ENCODE results near the gene DIAPH1. TPM values are rescaled to one million over a fixed set of nuclear protein-coding genes. Genes with fewer than 3 reads are reported as not detected.

DIAPH1 gene
- total RNA-seq, 5 donors from 2014 or later (not counting 1 experiment from before 2014, with no cell fraction given), result 190 to 271 (median 211) TPM

- ATAC-seq (replicated peaks in 1 of 4) (peak; percentile 92 to 94 (median 92)), DNase-seq (peak; percentile 35 to 84 (median 68))
- Histone ChIP-seq H3K27me3 (replicated peaks in 1 of 2; ENCODE audit: control insufficient read depth in 2 of 2, extremely low read depth in 1 of 2, insufficient read depth in 2 of 2, low read length in 1 of 2) (peaks cover 0 to 9% of the 10 kb centered on the region in 2 experiments), H3K9me3 (no peaks in the 10 kb centered on the region), H3K27ac (ENCODE audit: low read length) (peak within 1 kb of the TSS; percentile 78), H3K36me3 (ENCODE audit: control insufficient read depth in 2 of 2, extremely low read depth in 1 of 2, insufficient read depth in 1 of 2, low read length in 1 of 2) (peaks cover under 1 to 23% of the 10 kb centered on the region in 2 donors), H3K4me3 (ENCODE audit: control insufficient read depth in 1 of 2, extremely low read depth in 1 of 2, low read length in 1 of 2) (peak within 1 kb of the TSS; percentile 54 to 80), H3K4me1 (ENCODE audit: control insufficient read depth in 1 of 2, extremely low read depth in 1 of 2, insufficient read depth in 2 of 2, low read length in 2 of 2) (peaks cover 3 to 31% of the 10 kb centered on the region in 2 experiments)
- H3K9me3 Mint-ChIP-seq, result no peaks in the 10 kb centered on the region
- H3K27me3 Mint-ChIP-seq, result no peaks in the 10 kb centered on the region
- 2% methylated on average over 35 of the region's 50 CpGs for WGBS (ENCODE audit: insufficient coverage)
- POLR2A ChIA-PET, result interaction anchor here (0.6 to 1.4 kb wide), 6 partner anchors 14 to 313 kb away, joined by 3 to 7 read pairs (median 4); partner anchors contain the start of genes HDAC3 (in 1 of the 2) and RELL2 (in 1 of the 2)
- peak within 1 kb of the TSS; percentile 94 to 97 for H3K27ac Mint-ChIP-seq
- CTCF ChIA-PET, result interaction anchor here (0.5 to 2.1 kb wide), 14 partner anchors 14 to 318 kb away, joined by 3 to 16 read pairs (median 4); partner anchors contain the start of genes DIAPH1 (in 1 of the 2), HDAC3 (in 1 of the 2), RELL2 (in 1 of the 2) and RNF14 (in 1 of the 2)
- peaks cover 20% of the 10 kb centered on the region for H3K36me3 Mint-ChIP-seq
- peak within 1 kb of the TSS; percentile 86 to 93 (median 91) for H3K4me3 Mint-ChIP-seq
- H3K4me1 Mint-ChIP-seq, result peaks cover 30 to 50% (median 46%) of the 10 kb centered on the region in 3 donors
These were observed 32.3 kb upstream of the DIAPH1 start, which contains the start of gene FCHSD1 for GRCh38 chr5:141650851-141651727. TSS of gene FCHSD1 (minus strand) at chr5:141651418. CDS start at chr5:141651368, 50 bp downstream.

GRCh38 chr5:141649972-141650371, 31.2 kb upstream of the DIAPH1 start:
- no peak for ATAC-seq (replicated peaks in 1 of 4)
- DNase-seq, result no peak
- H3K36me3 ChIP-seq (ENCODE audit: control insufficient read depth in 2 of 2, extremely low read depth in 1 of 2, insufficient read depth in 1 of 2, low read length in 1 of 2), result peaks cover 4 to 34% of the 10 kb centered on the region in 2 donors
- no peaks in the 10 kb centered on the region for H3K27me3 Mint-ChIP-seq
- peak overlapping the region; percentile 86 to 93 (median 91) for H3K4me3 Mint-ChIP-seq
- H3K9me3 Mint-ChIP-seq, result no peaks in the 10 kb centered on the region
- peak overlapping the region; percentile 94 to 97 for H3K27ac Mint-ChIP-seq
- H3K4me1 ChIP-seq (ENCODE audit: control insufficient read depth in 1 of 2, extremely low read depth in 1 of 2, insufficient read depth in 2 of 2, low read length in 2 of 2), result peaks cover 3 to 31% of the 10 kb centered on the region in 2 experiments
- no peak overlapping the region for H3K27ac ChIP-seq (ENCODE audit: low read length)
- H3K4me1 Mint-ChIP-seq, result peaks cover 30 to 50% (median 46%) of the 10 kb centered on the region in 3 donors
- peaks cover 20% of the 10 kb centered on the region for H3K36me3 Mint-ChIP-seq
- no peaks in the 10 kb centered on the region for H3K9me3 ChIP-seq
- POLR2A ChIA-PET, result no interaction called here
- CTCF ChIA-PET, result interaction anchor here in 1 of 2 donors (0.6 kb wide), 1 partner anchor 58 kb away, joined by 3 read pairs; no protein-coding TSS in a partner anchor
- peaks cover 0 to 4% of the 10 kb centered on the region in 2 experiments for H3K27me3 ChIP-seq (replicated peaks in 1 of 2; ENCODE audit: control insufficient read depth in 2 of 2, extremely low read depth in 1 of 2, insufficient read depth in 2 of 2, low read length in 1 of 2)
- H3K4me3 ChIP-seq (ENCODE audit: control insufficient read depth in 1 of 2, extremely low read depth in 1 of 2, low read length in 1 of 2), result no peak overlapping the region

GRCh38 chr5:141649056-141649688, 30.4 kb upstream of the DIAPH1 start:
- Histone ChIP-seq H3K27ac (ENCODE audit: low read length) (no peak overlapping the region), H3K9me3 (no peaks in the 10 kb centered on the region), H3K4me1 (ENCODE audit: control insufficient read depth in 1 of 2, extremely low read depth in 1 of 2, insufficient read depth in 2 of 2, low read length in 2 of 2) (peaks cover 3 to 31% of the 10 kb centered on the region in 2 experiments), H3K4me3 (ENCODE audit: control insufficient read depth in 1 of 2, extremely low read depth in 1 of 2, low read length in 1 of 2) (no peak overlapping the region), H3K27me3 (replicated peaks in 1 of 2; ENCODE audit: control insufficient read depth in 2 of 2, extremely low read depth in 1 of 2, insufficient read depth in 2 of 2, low read length in 1 of 2) (peaks cover 0 to 4% of the 10 kb centered on the region in 2 experiments), H3K36me3 (ENCODE audit: control insufficient read depth in 2 of 2, extremely low read depth in 1 of 2, insufficient read depth in 1 of 2, low read length in 1 of 2) (peaks cover 4 to 41% of the 10 kb centered on the region in 2 donors)
- ChIA-PET CTCF (interaction anchor here in 1 of 2 donors (0.5 kb wide), 1 partner anchor 41 kb away, joined by 3 read pairs; no protein-coding TSS in a partner anchor), POLR2A (no interaction called here)
- H3K4me3 Mint-ChIP-seq, result peak overlapping the region in 1 of 3 donors; percentile 91
- peaks cover 30 to 50% (median 46%) of the 10 kb centered on the region in 3 donors for H3K4me1 Mint-ChIP-seq
- no peaks in the 10 kb centered on the region for H3K9me3 Mint-ChIP-seq
- H3K27ac Mint-ChIP-seq, result peak overlapping the region; percentile 94 to 97
- H3K27me3 Mint-ChIP-seq, result no peaks in the 10 kb centered on the region
- H3K36me3 Mint-ChIP-seq, result peaks cover 26% of the 10 kb centered on the region
- ATAC-seq (replicated peaks in 1 of 4), result no peak
- no peak for DNase-seq
- 94% methylated on average over 8 of the region's 17 CpGs for WGBS (ENCODE audit: insufficient coverage)

- Mint-ChIP-seq H3K9me3 (no peaks in the 10 kb centered on the region), H3K27me3 (no peaks in the 10 kb centered on the region), H3K27ac (no peak overlapping the region), H3K36me3 (peaks cover 26% of the 10 kb centered on the region), H3K4me1 (peaks cover 30 to 47% (median 44%) of the 10 kb centered on the region in 3 donors), H3K4me3 (no peak overlapping the region)
- no CpG with 5 or more reads among the region's 3 CpGs for WGBS (ENCODE audit: insufficient coverage)
- ATAC-seq (replicated peaks in 1 of 4), result no peak
- CTCF ChIA-PET, result interaction anchor here (0.5 to 1.0 kb wide), 4 partner anchors 9 to 1931 kb away, joined by 3 to 5 read pairs (median 4); no protein-coding TSS in a partner anchor
- no peak for DNase-seq
- Histone ChIP-seq H3K4me1 (ENCODE audit: control insufficient read depth in 1 of 2, extremely low read depth in 1 of 2, insufficient read depth in 2 of 2, low read length in 2 of 2) (peaks cover 3 to 31% of the 10 kb centered on the region in 2 experiments), H3K27ac (ENCODE audit: low read length) (no peak overlapping the region), H3K36me3 (ENCODE audit: control insufficient read depth in 2 of 2, extremely low read depth in 1 of 2, insufficient read depth in 1 of 2, low read length in 1 of 2) (peaks cover 6 to 47% of the 10 kb centered on the region in 2 donors), H3K9me3 (no peaks in the 10 kb centered on the region), H3K27me3 (replicated peaks in 1 of 2; ENCODE audit: control insufficient read depth in 2 of 2, extremely low read depth in 1 of 2, insufficient read depth in 2 of 2, low read length in 1 of 2) (no peaks in the 10 kb centered on the region), H3K4me3 (ENCODE audit: control insufficient read depth in 1 of 2, extremely low read depth in 1 of 2, low read length in 1 of 2) (no peak overlapping the region)
- POLR2A ChIA-PET, result no interaction called here
These were observed 29.1 kb upstream of the DIAPH1 start for GRCh38 chr5:141647851-141648250.

DNA sequence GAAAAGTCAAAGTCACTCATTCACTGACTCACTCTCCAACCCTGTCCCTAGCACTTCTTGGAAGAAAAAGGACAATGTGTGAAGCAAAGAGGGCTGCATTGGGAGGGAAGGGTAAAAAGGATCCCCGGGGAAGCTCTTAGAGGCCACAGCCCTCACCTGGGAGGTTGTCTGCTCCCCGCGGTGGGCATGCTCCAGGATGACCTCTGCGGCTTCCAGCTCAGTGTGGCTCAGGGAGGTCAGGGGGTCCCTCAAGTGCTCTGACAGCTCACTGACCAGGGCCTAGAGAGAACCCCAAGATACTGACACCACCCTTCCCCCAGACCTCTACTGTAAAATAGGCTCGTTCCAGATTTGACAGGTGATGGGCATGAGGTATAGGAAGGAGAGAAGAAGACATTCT, 28.4 kb upstream of the DIAPH1 start:
- Mint-ChIP-seq H3K27ac (no peak overlapping the region), H3K9me3 (no peaks in the 10 kb centered on the region), H3K36me3 (peaks cover 26% of the 10 kb centered on the region), H3K27me3 (no peaks in the 10 kb centered on the region), H3K4me3 (no peak overlapping the region), H3K4me1 (peaks cover 27 to 42% (median 38%) of the 10 kb centered on the region in 3 donors)
- H3K4me1 ChIP-seq (ENCODE audit: control insufficient read depth in 1 of 2, extremely low read depth in 1 of 2, insufficient read depth in 2 of 2, low read length in 2 of 2), result peaks cover 3 to 29% of the 10 kb centered on the region in 2 experiments
- H3K9me3 ChIP-seq, result no peaks in the 10 kb centered on the region
- H3K4me3 ChIP-seq (ENCODE audit: control insufficient read depth in 1 of 2, extremely low read depth in 1 of 2, low read length in 1 of 2), result no peak overlapping the region
- CTCF ChIA-PET, result interaction anchor here (0.5 to 1.0 kb wide), 4 partner anchors 9 to 1930 kb away, joined by 3 to 5 read pairs (median 4); no protein-coding TSS in a partner anchor
- POLR2A ChIA-PET, result no interaction called here
- H3K36me3 ChIP-seq (ENCODE audit: control insufficient read depth in 2 of 2, extremely low read depth in 1 of 2, insufficient read depth in 1 of 2, low read length in 1 of 2), result peaks cover 6 to 50% of the 10 kb centered on the region in 2 donors
- DNase-seq (no peak), ATAC-seq (replicated peaks in 1 of 4) (no peak)
- 100% methylated on average over 1 of the region's 5 CpGs for WGBS (ENCODE audit: insufficient coverage)
- no peak overlapping the region for H3K27ac ChIP-seq (ENCODE audit: low read length)
- no peaks in the 10 kb centered on the region for H3K27me3 ChIP-seq (replicated peaks in 1 of 2; ENCODE audit: control insufficient read depth in 2 of 2, extremely low read depth in 1 of 2, insufficient read depth in 2 of 2, low read length in 1 of 2)

DNA sequence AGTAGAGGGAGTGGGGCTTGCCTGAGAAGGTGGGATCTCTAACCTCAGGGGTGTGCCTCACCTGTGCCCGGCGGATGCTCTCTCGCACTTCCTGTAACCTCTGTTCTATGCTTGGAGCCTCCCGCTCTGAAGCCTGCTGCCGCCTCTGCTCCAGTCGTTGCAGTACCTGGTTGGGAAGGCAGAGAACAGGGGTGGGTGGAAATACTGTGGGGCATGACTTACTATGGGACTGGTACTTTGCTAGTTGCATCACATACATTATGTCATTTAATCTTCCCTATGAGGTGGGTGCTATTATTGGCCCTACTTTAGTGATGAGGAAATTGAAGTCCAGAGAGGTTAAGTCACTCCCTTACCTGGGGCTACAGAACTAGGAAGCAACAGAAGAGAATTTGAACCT, 27.2 kb upstream of the DIAPH1 start:
- Histone ChIP-seq H3K27ac (ENCODE audit: low read length) (no peak overlapping the region), H3K9me3 (no peaks in the 10 kb centered on the region), H3K36me3 (ENCODE audit: control insufficient read depth in 2 of 2, extremely low read depth in 1 of 2, insufficient read depth in 1 of 2, low read length in 1 of 2) (peaks cover 6 to 59% of the 10 kb centered on the region in 2 donors), H3K27me3 (replicated peaks in 1 of 2; ENCODE audit: control insufficient read depth in 2 of 2, extremely low read depth in 1 of 2, insufficient read depth in 2 of 2, low read length in 1 of 2) (no peaks in the 10 kb centered on the region), H3K4me3 (ENCODE audit: control insufficient read depth in 1 of 2, extremely low read depth in 1 of 2, low read length in 1 of 2) (no peak overlapping the region), H3K4me1 (ENCODE audit: control insufficient read depth in 1 of 2, extremely low read depth in 1 of 2, insufficient read depth in 2 of 2, low read length in 2 of 2) (peaks cover 3 to 19% of the 10 kb centered on the region in 2 experiments)
- Mint-ChIP-seq H3K9me3 (no peaks in the 10 kb centered on the region), H3K36me3 (peaks cover 30% of the 10 kb centered on the region), H3K4me3 (no peak overlapping the region), H3K27ac (peak overlapping the region in 1 of 2 donors; percentile 19), H3K4me1 (peaks cover 23 to 37% (median 26%) of the 10 kb centered on the region in 3 donors), H3K27me3 (no peaks in the 10 kb centered on the region)
- WGBS (ENCODE audit: insufficient coverage), result 100% methylated on average over 3 of the region's 6 CpGs
- DNase-seq (no peak), ATAC-seq (replicated peaks in 1 of 4) (no peak)
- ChIA-PET POLR2A (no interaction called here), CTCF (no interaction called here)

All from T-cell (primary cell).